ENCODE results near the gene PIGU. TPM values are rescaled to one million over a fixed set of nuclear protein-coding genes. Genes with fewer than 3 reads are reported as not detected.

PIGU gene
- total and polyA plus RNA-seq, 2 of the 13 experiments (the other 11 are each of a cell fraction or from before 2014, with no cell fraction given) = 45.5 to 231 TPM

GRCh38 chr20:34525709-34526416 is 151.0 kb downstream of the PIGU start (continued):
- TF ChIP-seq FOXK2 (IDR thresholded peaks at IDR 0.05) (peak; percentile 94), ZNF605 (CRISPR knock-in tag; IDR thresholded peaks at IDR 0.05) (peak; percentile 57; the same call in 1 of the 2 replicates), TFAP4 (IDR thresholded peaks at IDR 0.05; ENCODE audit: borderline replicate concordance, low read depth) (peak; percentile 98), XBP1 (CRISPR knock-in tag; IDR thresholded peaks at IDR 0.05) (no peak), SALL2 (CRISPR knock-in tag; IDR thresholded peaks at IDR 0.05) (peak; percentile 37; the same call in 1 of the 2 replicates), ZNF891 (CRISPR knock-in tag; IDR thresholded peaks at IDR 0.05) (peak; percentile 15; the same call in 1 of the 2 replicates), ZBTB37 (CRISPR knock-in tag; IDR thresholded peaks at IDR 0.05) (peak; percentile 45; the same call in 1 of the 2 replicates), PLSCR1 (CRISPR knock-in tag; IDR thresholded peaks at IDR 0.05; ENCODE audit: borderline replicate concordance) (no peak), SMAD1 (CRISPR knock-in tag; IDR thresholded peaks at IDR 0.05; ENCODE audit: borderline replicate concordance, low read depth) (peak; percentile 85; the same call in 1 of the 2 replicates), DR1 (CRISPR knock-in tag; IDR thresholded peaks at IDR 0.05) (no peak), EHMT2 (IDR thresholded peaks at IDR 0.05; ENCODE audit: borderline replicate concordance, low read depth, low read length) (no peak), ATF5 (CRISPR knock-in tag; IDR thresholded peaks at IDR 0.05; ENCODE audit: low read depth) (0 out of 2 replicates have a peak, but pooled peaks have one; percentile 76), MIER2 (CRISPR knock-in tag; IDR thresholded peaks at IDR 0.05) (no peak; the same call in 1 of the 2 replicates), CENPT (CRISPR knock-in tag; IDR thresholded peaks at IDR 0.05; ENCODE audit: low read depth) (no peak; the same call in 1 of the 2 replicates), ZNF780A (CRISPR knock-in tag; IDR thresholded peaks at IDR 0.05) (peak; percentile 90), ZGPAT (CRISPR knock-in tag; IDR thresholded peaks at IDR 0.05) (peak; percentile 96), ZSCAN21 (CRISPR knock-in tag; IDR thresholded peaks at IDR 0.05; ENCODE audit: borderline replicate concordance) (no peak), STAG1 (CRISPR knock-in tag; IDR thresholded peaks at IDR 0.05) (no peak; the same call in 1 of the 2 replicates), PPARG (CRISPR knock-in tag; conservative IDR thresholded peaks at IDR 0.05) (peak; percentile 59; the same call in 1 of the 2 replicates), CSRNP1 (CRISPR knock-in tag; IDR thresholded peaks at IDR 0.05) (peak; percentile 74), ARNT (IDR thresholded peaks at IDR 0.05) (no peak), ZNF383 (CRISPR knock-in tag; IDR thresholded peaks at IDR 0.05; ENCODE audit: borderline replicate concordance) (peak; percentile 89; the same call in 1 of the 2 replicates)
